Naive thymus-derived CD4-positive, alpha-beta T cell (primary cell): ENCODE measurements around the gene APMAP. TPM values are rescaled to one million over a fixed set of nuclear protein-coding genes. Genes with fewer than 3 reads are reported as not detected.

Experiments used
- ATAC-seq: fragments of 150-1000 bp; cut with Tn5 transposase; 2 replicates; pipeline ENCODE4 v1.10.0; 2021; ENCODE audit warnings: mild to moderate bottlenecking, moderate library complexity
- CTCF ChIA-PET: fragments of 350-600 bp; sonication (Branson Sonifier 250); formaldehyde crosslinking; loops from one replicate; lab custom pipeline; 2021; ENCODE audit warnings: antibody characterized with exemption; lab: Charles Lee
- POLR2A ChIA-PET: fragments of 350-600 bp; sonication (Branson Sonifier 250); formaldehyde crosslinking; loops from one replicate; lab custom pipeline; 2021; ENCODE audit warnings: antibody characterized with exemption, inconsistent platforms; lab: Charles Lee
- DNase-seq, 9 donors: peaks; one replicate each; pipeline versions ENCODE4 v3.0.0 to v3.0.0-alpha.2; 2020 to 2022; ENCODE audit warnings: mixed read lengths in 1 of 9
- H3K27ac ChIP-seq: one replicate; pipeline ENCODE4 v1.7.0; 2013; ENCODE audit warnings: mild to moderate bottlenecking, low read depth, low read length, moderate library complexity
- H3K27me3 ChIP-seq, 2 donors: one replicate each; pipeline ENCODE4 v1.7.0; 2013; ENCODE audit warnings: low read length in 2 of 2, mild to moderate bottlenecking in 2 of 2, moderate library complexity in 2 of 2; ENCODE audit not compliant: control insufficient read depth in 2 of 2, insufficient read depth in 2 of 2
- H3K36me3 ChIP-seq, 3 experiments: 1 replicate in 2 of 3; 2 replicates in 1 of 3; pipeline ENCODE4 v1.7.0; 2013; ENCODE audit warnings: low read length in 3 of 3, mild to moderate bottlenecking in 3 of 3, moderate library complexity in 1 of 3; ENCODE audit not compliant: insufficient read depth in 3 of 3, control insufficient read depth in 2 of 3
- H3K4me1 ChIP-seq, 2 donors: one replicate each; pipeline ENCODE4 v1.7.0; 2013; ENCODE audit warnings: low read length in 2 of 2, mild to moderate bottlenecking in 2 of 2, moderate library complexity in 1 of 2; ENCODE audit not compliant: control insufficient read depth in 2 of 2, insufficient read depth in 2 of 2
- H3K4me3 ChIP-seq: 2 replicates; pipeline ENCODE4 v1.7.0; 2013; ENCODE audit warnings: mild to moderate bottlenecking, low read length
- H3K9me3 ChIP-seq, 3 experiments: 1 replicate in 2 of 3; 2 replicates in 1 of 3; pipeline ENCODE4 v1.7.0; 2013; ENCODE audit warnings: low read length in 3 of 3; ENCODE audit not compliant: control insufficient read depth in 2 of 3
- H3K27ac Mint-ChIP-seq, 9 donors: one replicate each; pipeline ENCODE4 v1.8.0; 2020 to 2022; ENCODE audit warnings: mixed read lengths in 9 of 9, mild to moderate bottlenecking in 8 of 9, moderate library complexity in 5 of 9, inconsistent platforms in 2 of 9
- H3K27me3 Mint-ChIP-seq, 5 donors: one replicate each; pipeline ENCODE4 v1.8.0; 2021 to 2022; ENCODE audit warnings: mixed read lengths in 5 of 5, mild to moderate bottlenecking in 1 of 5
- H3K36me3 Mint-ChIP-seq, 5 donors: one replicate each; pipeline ENCODE4 v1.8.0; 2020 to 2022; ENCODE audit warnings: mixed read lengths in 5 of 5, mild to moderate bottlenecking in 3 of 5, inconsistent platforms in 1 of 5
- H3K4me1 Mint-ChIP-seq, 7 donors: one replicate each; pipeline ENCODE4 v1.8.0; 2020 to 2022; ENCODE audit warnings: mixed read lengths in 7 of 7, mild to moderate bottlenecking in 3 of 7, inconsistent platforms in 1 of 7
- H3K4me3 Mint-ChIP-seq, 10 donors: one replicate each; pipeline ENCODE4 v1.8.0; 2020 to 2022; ENCODE audit warnings: mild to moderate bottlenecking in 10 of 10, mixed read lengths in 10 of 10, moderate library complexity in 6 of 10, inconsistent platforms in 2 of 10
- H3K9me3 Mint-ChIP-seq, 11 donors: one replicate each; pipeline ENCODE4 v1.8.0; 2020 to 2022; ENCODE audit warnings: mixed read lengths in 11 of 11, mild to moderate bottlenecking in 4 of 11, inconsistent platforms in 1 of 11, moderate library complexity in 1 of 11
- intact Hi-C, 2 donors: fragments of 100-400 bp; cut with micrococcal nuclease; formaldehyde crosslinking; loops; one replicate each; pipeline ENCODE4 v1.15.1; 2023
- polyA plus RNA-seq, 2 donors: library from polyadenylated mRNA; unstranded; fragments of 300-500 nt; fragmentation: Illumina TruSeq; gene quantifications; one replicate each; pipeline ENCODE4 v1.2.3, GENCODE V29; 2021
- total RNA-seq, 6 experiments: library from RNA in 5 of 6; stranded (reverse) in 5 of 6; gene quantifications; 1 replicate in 5 of 6; 2 replicates in 1 of 6; pipeline ENCODE4 v1.2.3 and lab custom pipeline; 2021 to 2026

APMAP gene
- total and polyA plus RNA-seq, 7 experiments from 2014 or later: 28.2 to 74.6 (median 41.4) TPM

- ChIA-PET CTCF (no interaction called here), POLR2A (no interaction called here)
- Mint-ChIP-seq H3K27me3 (no peaks in the 10 kb centered on the region), H3K4me1 (peaks cover 0 to 20% (median 7%) of the 10 kb centered on the region in 7 donors), H3K9me3 (no peaks in the 10 kb centered on the region), H3K27ac (peak overlapping the region in 4 of 9 donors; percentile 23 to 83 (median 30)), H3K36me3 (peaks cover 14 to 79% (median 34%) of the 10 kb centered on the region in 5 donors), H3K4me3 (no peak overlapping the region)
- Histone ChIP-seq H3K4me3 (no peak overlapping the region), H3K4me1 (peaks cover 0 to 40% of the 10 kb centered on the region in 2 donors), H3K27ac (no peak overlapping the region), H3K36me3 (peaks cover 15 to 94% (median 48%) of the 10 kb centered on the region in 3 experiments), H3K9me3 (no peaks in the 10 kb centered on the region), H3K27me3 (no peaks in the 10 kb centered on the region)
- intact Hi-C loops: no loop called here
- no peak for DNase-seq
- no peak for ATAC-seq
These were observed 26.1 kb downstream of the APMAP start for GRCh38 chr20:24966317-24967012.

- H3K36me3 ChIP-seq: peaks cover 15 to 90% (median 39%) of the 10 kb centered on the region in 3 experiments
- H3K4me3 ChIP-seq: no peak overlapping the region
- CTCF ChIA-PET: no interaction called here
- intact Hi-C loops: no loop called here
- DNase-seq (no peak), ATAC-seq (no peak)
- H3K27ac Mint-ChIP-seq: peak overlapping the region in 6 of 9 donors; percentile 12 to 83 (median 54)
- H3K4me3 Mint-ChIP-seq: no peak overlapping the region
- no peak overlapping the region for H3K27ac ChIP-seq
- H3K27me3 ChIP-seq: no peaks in the 10 kb centered on the region
- no peaks in the 10 kb centered on the region for H3K9me3 ChIP-seq
- no peaks in the 10 kb centered on the region for H3K27me3 Mint-ChIP-seq
- peaks cover 14 to 75% (median 33%) of the 10 kb centered on the region in 5 donors for H3K36me3 Mint-ChIP-seq
- POLR2A ChIA-PET: no interaction called here
- H3K4me1 Mint-ChIP-seq: peaks cover 0 to 24% (median 0%) of the 10 kb centered on the region in 7 donors
- peaks cover 0 to 49% of the 10 kb centered on the region in 2 donors for H3K4me1 ChIP-seq
- H3K9me3 Mint-ChIP-seq: no peaks in the 10 kb centered on the region
These were observed 27.3 kb downstream of the APMAP start for GRCh38 chr20:24965065-24965919.

- H3K36me3 Mint-ChIP-seq: peaks cover 8 to 68% (median 33%) of the 10 kb centered on the region in 5 donors
- peaks cover 0 to 57% of the 10 kb centered on the region in 2 donors for H3K4me1 ChIP-seq
- no peak overlapping the region for H3K4me3 Mint-ChIP-seq
These were observed 28.1 kb downstream of the APMAP start for GRCh38 chr20:24964506-24964840.

GRCh38 chr20:24963672-24964505 lies 28.7 kb downstream of the APMAP start:
- peaks cover 0 to 24% (median 0%) of the 10 kb centered on the region in 7 donors for H3K4me1 Mint-ChIP-seq
- Histone ChIP-seq H3K4me1 (peaks cover 0 to 62% of the 10 kb centered on the region in 2 donors), H3K4me3 (no peak overlapping the region), H3K36me3 (peaks cover 8 to 87% (median 39%) of the 10 kb centered on the region in 3 experiments), H3K27ac (no peak overlapping the region), H3K9me3 (no peaks in the 10 kb centered on the region), H3K27me3 (no peaks in the 10 kb centered on the region)
- ATAC-seq: no peak
- CTCF ChIA-PET: no interaction called here
- peaks cover 8 to 65% (median 33%) of the 10 kb centered on the region in 5 donors for H3K36me3 Mint-ChIP-seq
- H3K9me3 Mint-ChIP-seq: no peaks in the 10 kb centered on the region
- peak overlapping the region in 2 of 9 donors; percentile 7 to 15 for H3K27ac Mint-ChIP-seq
- no peak for DNase-seq
- no peak overlapping the region for H3K4me3 Mint-ChIP-seq
- no peaks in the 10 kb centered on the region for H3K27me3 Mint-ChIP-seq
- POLR2A ChIA-PET: no interaction called here
- intact Hi-C loops: no loop called here

More at GRCh38 chr20:24964506-24964840, 28.1 kb downstream of the APMAP start:
- H3K4me3 ChIP-seq: no peak overlapping the region
- no peak overlapping the region for H3K27ac ChIP-seq
- ChIA-PET CTCF (no interaction called here), POLR2A (no interaction called here)
- DNase-seq (no peak), ATAC-seq (no peak)
- no peaks in the 10 kb centered on the region for H3K9me3 Mint-ChIP-seq
- H3K9me3 ChIP-seq: no peaks in the 10 kb centered on the region
- no peaks in the 10 kb centered on the region for H3K27me3 ChIP-seq
- H3K27me3 Mint-ChIP-seq: no peaks in the 10 kb centered on the region
- peak overlapping the region in 4 of 9 donors; percentile 35 to 83 (median 52) for H3K27ac Mint-ChIP-seq
- peaks cover 11 to 89% (median 39%) of the 10 kb centered on the region in 3 experiments for H3K36me3 ChIP-seq
- intact Hi-C loops: no loop called here
- H3K4me1 Mint-ChIP-seq: peaks cover 0 to 24% (median 0%) of the 10 kb centered on the region in 7 donors

- Histone ChIP-seq H3K27ac (no peak overlapping the region), H3K36me3 (peaks cover 10 to 82% (median 40%) of the 10 kb centered on the region in 3 experiments), H3K27me3 (no peaks in the 10 kb centered on the region), H3K4me3 (no peak overlapping the region), H3K4me1 (peaks cover 0 to 74% of the 10 kb centered on the region in 2 donors), H3K9me3 (no peaks in the 10 kb centered on the region)
- intact Hi-C loops: no loop called here
- ChIA-PET POLR2A (no interaction called here), CTCF (no interaction called here)
- ATAC-seq (no peak), DNase-seq (no peak)
- H3K9me3 Mint-ChIP-seq: no peaks in the 10 kb centered on the region
- peaks cover 0 to 24% (median 0%) of the 10 kb centered on the region in 7 donors for H3K4me1 Mint-ChIP-seq
- H3K27ac Mint-ChIP-seq: peak overlapping the region in 6 of 9 donors; percentile 8 to 71 (median 40)
- H3K27me3 Mint-ChIP-seq: no peaks in the 10 kb centered on the region
- peaks cover 8 to 56% (median 35%) of the 10 kb centered on the region in 5 donors for H3K36me3 Mint-ChIP-seq
- H3K4me3 Mint-ChIP-seq: peak overlapping the region in 1 of 10 donors; percentile 33
These were observed 30.0 kb downstream of the APMAP start for GRCh38 chr20:24962510-24962909.

GRCh38 chr20:24962182-24962492 lies 30.4 kb downstream of the APMAP start:
- H3K9me3 Mint-ChIP-seq: no peaks in the 10 kb centered on the region
- no peaks in the 10 kb centered on the region for H3K27me3 Mint-ChIP-seq
- Histone ChIP-seq H3K36me3 (peaks cover 10 to 78% (median 38%) of the 10 kb centered on the region in 3 experiments), H3K4me1 (peaks cover 0 to 74% of the 10 kb centered on the region in 2 donors), H3K9me3 (no peaks in the 10 kb centered on the region), H3K27me3 (no peaks in the 10 kb centered on the region), H3K27ac (no peak overlapping the region), H3K4me3 (no peak overlapping the region)
- no peak overlapping the region for H3K4me3 Mint-ChIP-seq
- H3K36me3 Mint-ChIP-seq: peaks cover 8 to 52% (median 32%) of the 10 kb centered on the region in 5 donors
- ChIA-PET CTCF (no interaction called here), POLR2A (no interaction called here)
- H3K27ac Mint-ChIP-seq: peak overlapping the region in 4 of 9 donors; percentile 27 to 79 (median 64)
- H3K4me1 Mint-ChIP-seq: peaks cover 0 to 24% (median 0%) of the 10 kb centered on the region in 7 donors
- intact Hi-C loops: no loop called here
- no peak for DNase-seq
- no peak for ATAC-seq
